Activated CD8-positive, alpha-beta memory T cell treated with anti-CD3 and anti-CD28 coated beads for 4 hours (primary cell): Measurements from ENCODE around the gene CCDC178.

ENCODE experiments used
- DNase-seq, 2 donors: peaks; one replicate each; pipeline ENCODE4 v3.0.0-alpha.2; 2020; ENCODE audit warnings: low read depth in 2 of 2

Gene CCDC178

DNA sequence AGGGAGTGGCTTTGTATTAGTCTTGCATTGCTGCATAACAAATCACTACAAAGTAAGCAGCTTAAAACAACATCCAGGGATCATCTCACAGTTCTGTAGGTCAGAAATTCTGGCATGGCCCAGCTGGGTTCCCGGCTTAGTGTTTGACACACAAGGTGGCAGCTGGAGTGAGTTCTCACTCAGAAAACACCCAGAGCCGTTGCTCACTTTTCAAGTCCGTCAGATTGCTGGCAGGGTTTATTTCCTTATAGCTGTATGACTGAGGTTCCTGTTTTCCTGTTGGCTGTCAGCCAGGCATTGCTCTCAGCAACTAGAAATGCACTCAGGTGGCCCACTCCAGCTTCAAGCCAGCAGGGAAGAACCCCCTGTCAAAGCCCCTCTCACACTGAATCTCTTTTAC lies 324.1 kb downstream of the CCDC178 start:
- no peak for DNase-seq

DNA sequence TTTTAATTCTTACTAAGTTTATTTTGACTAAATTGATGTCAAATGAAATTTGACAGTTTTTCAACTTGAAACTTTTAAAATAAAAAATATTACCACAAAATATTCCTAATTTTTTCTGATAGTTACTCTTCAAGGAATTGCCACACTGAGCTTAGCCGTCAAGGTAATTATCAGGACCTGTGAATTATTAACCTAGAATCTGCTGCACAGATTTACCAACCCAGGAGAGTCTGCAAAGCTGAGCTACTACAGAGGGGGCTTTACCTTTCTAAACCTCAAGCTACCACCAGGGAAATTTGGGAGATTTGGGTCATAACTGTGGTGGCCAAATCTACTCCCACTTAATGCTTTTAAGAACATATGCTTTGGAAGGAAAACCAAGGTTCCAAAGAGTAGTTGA lies 324.6 kb downstream of the CCDC178 start:
- DNase-seq = no peak

DNA sequence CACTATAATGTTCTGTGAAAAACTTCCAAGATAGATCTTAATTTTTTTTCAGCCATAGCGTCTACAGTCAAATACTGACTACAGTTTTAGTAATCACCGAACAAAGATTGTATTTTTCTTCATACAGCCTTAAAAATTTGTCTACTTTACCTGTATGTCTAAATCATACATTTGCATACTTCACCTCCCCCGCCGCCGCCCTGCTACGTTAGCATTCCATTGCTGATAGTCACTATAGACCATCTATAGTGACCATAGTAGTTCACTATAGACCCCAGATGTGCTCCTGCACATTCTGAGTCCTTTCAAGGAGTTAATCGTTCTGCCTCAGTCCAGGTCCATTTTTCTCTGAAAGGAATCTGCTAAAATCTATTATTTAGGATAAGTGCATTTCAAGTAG lies 325.0 kb downstream of the CCDC178 start:
- DNase-seq = no peak

DNA sequence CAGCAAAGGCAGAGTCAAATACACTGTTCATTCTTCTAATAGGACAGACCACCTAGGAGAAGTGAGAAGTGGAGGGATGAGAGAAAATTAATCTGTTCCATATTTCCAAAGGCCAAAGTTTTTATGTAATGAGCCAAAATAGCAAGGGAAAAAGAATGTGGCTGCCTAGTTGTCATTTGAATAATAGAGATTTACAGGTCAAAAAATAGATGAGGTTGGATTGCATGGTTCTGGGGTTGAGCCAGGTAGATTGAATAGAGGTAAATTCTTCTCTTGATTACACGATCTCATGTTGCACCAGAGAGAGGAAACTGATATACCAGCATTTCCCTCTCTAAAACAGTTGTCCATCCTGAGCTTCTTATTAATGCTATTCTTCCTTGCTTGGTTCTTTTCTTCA lies 325.8 kb downstream of the CCDC178 start:
- DNase-seq = no peak

DNA sequence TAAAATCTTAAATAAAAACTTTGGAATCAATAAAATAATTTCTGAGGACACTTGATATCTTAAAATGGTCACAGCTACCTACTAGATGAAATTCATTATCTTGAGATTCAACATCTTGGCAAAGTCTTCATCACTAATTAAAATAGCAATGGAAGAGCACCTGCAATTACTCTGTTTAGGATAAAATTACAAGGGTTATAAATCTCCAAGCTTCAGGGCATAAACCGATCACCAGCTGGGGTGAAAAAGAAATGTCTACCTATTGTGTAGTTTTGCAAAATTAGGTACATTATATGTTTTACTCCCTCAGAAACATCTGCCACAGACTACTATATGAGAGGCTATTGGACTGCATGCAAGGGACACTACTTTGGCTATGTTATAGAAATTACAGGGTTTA lies 327.1 kb downstream of the CCDC178 start:
- DNase-seq = no peak

DNA sequence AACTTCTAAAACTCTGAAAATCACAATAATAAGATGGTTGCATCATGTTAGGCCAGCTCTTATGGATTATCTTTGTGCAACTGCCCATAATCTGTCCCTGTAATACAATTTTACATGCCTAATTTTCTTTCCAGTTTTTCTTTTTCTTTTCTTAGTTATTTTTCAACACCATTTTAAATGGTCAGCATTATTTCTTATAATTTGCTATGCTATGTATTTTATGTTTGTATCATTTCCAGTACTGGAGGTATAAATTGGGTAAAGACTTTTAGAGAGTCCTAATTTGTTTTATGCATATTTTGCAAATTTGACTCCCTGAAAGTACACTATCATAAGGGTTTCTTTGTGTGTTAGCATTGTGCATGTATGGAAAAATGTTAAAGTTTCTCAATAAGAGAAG lies 333.0 kb downstream of the CCDC178 start:
- no peak for DNase-seq

DNA sequence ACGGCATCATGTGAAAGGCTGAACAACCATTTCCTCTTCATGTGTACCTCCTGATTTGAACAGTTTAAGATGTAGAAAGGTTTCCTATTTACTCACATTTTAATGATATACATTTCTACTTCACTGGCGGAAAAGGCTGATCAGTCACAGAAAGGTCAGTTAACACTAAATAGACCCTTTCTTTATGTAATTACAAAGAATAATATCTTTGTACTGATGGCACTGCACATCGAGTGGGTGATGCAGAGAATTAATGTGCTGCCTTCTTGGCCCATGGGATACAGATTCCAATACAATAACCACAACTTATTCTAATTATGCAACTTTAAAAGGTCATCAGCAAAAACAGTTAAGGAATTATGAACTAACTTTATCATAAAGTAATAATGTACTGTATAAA lies 339.2 kb downstream of the CCDC178 start:
- no peak for DNase-seq

DNA sequence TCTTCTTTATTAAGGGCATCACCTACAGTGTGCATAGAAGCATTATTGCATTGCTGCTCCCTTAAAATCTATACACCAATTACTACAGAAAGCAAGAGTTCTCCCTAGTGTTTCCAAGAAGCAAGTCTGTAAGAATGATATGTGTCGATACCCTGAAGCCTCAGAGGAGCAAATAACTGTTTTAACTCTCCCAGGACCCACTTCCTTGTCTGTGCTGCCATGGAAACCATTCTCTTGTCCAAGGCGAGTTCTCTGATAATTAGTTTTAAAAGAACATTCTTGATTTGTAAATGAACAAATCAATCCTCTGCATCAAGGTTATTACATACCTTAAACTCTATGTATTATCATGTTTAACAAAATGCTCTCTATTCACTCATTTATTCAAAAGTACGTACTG lies 340.9 kb downstream of the CCDC178 start:
- no peak for DNase-seq

DNA sequence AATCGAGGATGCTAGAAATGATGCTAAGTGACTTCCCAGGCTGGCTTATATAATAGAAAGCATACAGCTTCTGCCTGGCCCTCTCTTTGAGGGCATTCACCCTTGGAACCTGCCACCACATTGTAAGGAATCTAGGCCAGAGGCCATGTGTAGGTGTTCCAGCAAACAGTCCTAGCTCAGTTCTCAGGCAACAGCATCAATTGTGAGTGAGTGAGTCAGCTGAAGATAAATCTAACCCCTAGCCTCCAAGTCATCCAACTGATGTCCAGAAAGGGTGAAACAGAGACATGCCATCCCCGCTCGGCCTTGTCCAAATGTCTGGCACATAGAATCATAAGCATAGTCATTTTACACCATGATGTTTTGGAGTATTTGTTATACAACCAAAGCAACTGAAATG lies 343.4 kb downstream of the CCDC178 start:
- no peak for DNase-seq

DNA sequence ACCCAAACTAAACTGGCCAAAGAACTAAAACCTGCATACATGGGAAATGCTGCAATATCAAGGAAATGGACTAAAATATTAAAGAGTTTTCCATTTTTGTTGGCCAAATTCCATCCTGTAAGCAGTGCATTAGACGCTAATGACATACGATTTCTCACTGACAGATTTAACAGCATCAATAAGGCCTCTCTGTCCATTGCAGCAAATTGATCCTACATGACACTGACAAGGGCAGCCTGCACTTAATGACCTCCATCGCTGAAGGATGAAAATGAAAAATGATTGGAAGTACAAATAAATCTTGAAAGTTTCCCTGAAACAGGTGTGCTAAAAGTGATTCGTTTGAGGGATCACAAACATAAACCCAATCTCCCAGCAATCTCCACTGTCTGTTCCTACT lies 350.1 kb downstream of the CCDC178 start:
- DNase-seq = no peak

DNA sequence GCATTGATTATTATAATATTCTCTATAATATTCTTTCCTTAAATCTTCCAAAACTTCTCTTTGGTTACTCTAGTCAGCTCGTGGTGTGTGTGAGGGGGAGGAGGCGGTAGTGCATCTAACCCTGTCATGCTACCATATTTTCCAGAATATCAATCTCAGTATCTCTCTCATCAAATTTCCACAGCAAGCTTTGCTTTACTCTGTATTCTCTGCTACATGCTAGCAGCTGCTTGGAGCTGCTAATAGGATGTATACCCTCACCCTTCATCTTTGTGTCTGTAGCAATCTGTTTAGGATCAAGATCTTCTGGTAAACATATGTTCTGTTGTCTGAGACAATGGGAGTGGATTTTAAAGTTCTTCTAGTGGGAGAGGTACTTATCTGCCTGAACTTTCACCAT lies 363.9 kb downstream of the CCDC178 start:
- DNase-seq = no peak

DNA sequence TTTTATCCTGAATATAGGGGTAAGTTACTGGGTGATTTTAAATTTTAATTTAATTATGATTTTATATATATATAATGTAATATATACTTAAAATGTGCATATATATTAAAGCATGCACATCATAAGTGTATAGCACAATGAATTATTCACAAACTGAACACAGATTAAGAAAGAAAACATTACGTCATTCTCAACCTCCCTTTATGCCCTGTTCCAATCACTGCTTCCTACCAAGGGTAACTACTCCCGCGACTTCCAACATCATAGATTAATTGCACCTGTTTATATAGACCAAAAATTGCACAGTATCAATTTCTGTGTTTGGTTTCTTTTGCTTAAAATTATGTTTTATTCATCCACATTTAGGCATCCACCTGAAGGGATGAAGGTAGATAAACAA lies 366.4 kb downstream of the CCDC178 start:
- no peak for DNase-seq

DNA sequence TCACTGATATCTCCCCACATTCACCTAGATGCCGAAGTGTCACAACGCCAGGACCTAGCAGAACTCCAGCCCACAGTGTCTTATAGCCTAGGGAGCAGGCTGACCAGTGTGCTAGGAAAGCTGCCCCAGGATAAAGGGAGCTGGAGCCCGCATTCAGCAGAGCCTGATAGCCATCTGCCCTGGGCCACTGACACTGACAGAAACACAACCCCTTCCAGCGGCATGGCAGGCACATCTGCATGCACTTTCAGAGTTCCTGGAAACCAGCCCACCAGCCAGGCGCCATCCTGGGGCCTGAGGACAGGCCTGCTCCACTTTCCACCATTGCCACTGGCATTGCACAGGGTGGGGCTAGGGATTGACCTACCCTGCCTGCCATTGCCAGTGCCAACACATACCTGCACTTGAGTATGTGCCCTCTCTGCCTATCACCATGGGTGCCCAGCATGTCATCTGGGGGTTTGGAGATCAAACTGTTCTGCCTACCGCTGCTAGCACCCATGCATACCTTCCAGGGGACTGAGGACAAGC lies 377.6 kb downstream of the CCDC178 start:
- no peak for DNase-seq

DNA sequence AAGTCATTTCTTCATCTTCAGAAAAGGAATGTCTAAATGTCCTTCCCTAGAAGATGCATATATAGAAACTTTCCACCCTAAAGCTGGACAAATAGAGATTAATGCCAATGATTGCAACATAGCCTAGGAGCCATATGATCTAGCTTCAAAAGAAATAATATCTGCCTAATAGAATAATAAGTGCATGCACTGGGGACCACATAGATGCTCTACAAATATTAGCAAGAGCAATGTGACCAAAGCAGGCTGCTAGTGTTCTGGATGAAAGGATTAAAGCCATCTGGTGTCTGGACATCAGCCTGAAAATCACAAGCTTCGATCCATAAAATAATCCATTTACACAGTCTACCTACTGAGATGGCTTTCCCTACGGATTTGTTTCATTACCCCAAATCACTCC lies 387.6 kb downstream of the CCDC178 start:
- no peak for DNase-seq

DNA sequence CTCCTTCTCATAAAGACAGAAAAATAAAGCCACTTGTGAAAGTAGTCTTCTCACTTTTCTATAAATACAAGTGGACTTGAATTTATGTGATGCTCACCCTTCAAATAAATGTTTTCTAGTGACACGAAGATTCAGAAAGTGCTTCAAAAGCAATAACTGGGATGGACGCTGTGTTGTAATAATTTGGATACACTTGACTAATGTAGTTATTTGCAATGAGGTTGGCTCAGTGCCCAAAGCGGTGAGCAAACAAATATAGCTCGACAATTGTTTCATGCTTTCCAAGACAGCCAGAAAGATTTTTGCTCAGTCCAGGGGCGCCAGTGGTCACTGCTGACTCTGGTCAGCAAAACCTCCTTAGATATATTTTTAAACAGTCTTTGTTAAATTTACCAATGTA lies 389.1 kb downstream of the CCDC178 start:
- DNase-seq = no peak

DNA sequence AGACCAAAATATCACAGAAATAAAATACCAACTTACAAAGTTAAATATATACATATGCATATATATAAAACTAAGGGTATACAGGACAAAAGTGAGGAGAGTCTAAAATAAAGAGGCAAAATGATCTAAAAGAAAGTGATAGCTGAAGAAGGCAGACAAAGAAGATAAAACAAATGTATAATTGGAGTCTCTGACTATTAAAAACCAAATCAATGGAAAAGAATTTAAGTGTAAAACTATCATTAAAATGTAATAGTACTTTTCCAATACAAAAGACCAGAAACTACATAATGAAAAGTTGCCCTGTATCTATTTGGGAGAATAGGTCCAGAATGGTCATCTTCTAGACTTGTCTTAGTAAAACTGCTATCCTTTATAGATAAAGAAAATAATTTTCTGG lies 400.3 kb downstream of the CCDC178 start:
- no peak for DNase-seq

DNA sequence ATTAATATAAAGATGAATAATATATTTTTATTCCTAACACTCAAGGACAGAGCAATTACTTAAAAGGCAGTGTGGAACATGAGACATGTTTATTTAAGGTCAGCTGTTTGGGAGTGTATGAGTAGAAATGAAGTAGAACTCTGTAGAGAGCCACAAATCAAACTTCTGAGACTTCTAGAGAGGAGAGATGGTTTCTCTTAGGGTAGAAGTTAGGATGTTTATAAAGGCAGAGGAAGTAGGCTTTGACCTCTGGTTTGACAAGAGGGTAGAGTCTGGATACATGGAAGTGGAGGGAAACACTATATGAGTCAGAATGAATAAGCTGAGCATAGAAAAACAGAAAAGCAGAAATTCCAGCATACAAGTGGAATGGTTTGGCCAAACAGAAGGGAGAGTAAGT lies 405.6 kb downstream of the CCDC178 start:
- no peak for DNase-seq

DNA sequence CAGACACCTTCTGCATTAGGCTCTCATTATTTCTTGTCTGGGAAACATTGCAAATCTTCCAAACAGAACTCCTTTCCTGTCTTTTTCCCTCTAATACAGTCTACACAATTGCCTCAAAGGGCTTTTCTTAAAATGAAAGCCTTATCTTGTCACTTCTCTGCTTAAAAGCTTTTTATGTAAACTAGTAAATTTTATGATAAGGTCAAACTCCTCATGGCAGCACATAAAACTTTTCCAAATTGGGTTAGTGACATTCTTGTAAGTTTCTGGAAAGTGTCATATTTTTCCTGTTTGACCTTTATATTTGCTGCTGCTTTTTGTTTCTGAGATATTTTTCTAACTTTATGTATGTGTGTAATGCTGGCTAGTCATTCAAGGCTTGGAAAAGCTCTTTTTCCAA lies 406.3 kb downstream of the CCDC178 start:
- DNase-seq = no peak

DNA sequence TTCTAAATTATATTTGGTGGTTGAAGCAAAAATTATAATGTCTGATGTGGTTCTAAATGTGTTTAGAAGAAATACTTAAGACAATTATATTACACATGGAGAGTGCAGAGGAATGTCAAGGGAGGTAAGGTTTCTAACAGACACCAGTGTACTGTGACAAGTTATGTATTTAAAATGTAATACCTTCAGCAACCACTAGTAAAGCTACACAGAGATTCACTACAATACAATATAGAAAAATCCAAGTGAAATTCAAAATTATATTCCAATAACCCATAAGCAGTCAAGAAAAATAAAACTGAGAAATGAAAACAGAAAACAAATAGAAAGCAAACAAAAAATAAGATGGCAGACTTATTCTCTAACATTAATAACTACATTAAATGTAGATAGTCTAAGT lies 418.2 kb downstream of the CCDC178 start:
- DNase-seq = no peak

DNA sequence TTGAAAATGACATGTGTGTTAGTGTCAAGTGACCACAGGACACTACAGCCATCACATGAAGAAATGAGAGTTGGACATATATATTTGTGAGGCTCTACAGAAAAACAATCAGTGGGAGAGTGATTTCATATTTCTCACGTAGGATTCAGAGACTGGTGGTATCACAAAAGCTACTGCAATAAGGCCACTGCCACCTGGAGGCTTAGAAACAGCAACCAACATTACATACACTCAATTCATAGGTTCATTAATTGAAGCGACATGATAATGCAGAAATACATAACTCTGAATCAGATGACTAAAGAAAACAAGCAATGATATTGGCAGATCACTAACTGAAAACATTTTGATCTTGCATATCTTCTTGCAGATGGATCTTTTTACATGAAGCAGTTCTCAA lies 419.6 kb downstream of the CCDC178 start:
- DNase-seq = no peak

DNA sequence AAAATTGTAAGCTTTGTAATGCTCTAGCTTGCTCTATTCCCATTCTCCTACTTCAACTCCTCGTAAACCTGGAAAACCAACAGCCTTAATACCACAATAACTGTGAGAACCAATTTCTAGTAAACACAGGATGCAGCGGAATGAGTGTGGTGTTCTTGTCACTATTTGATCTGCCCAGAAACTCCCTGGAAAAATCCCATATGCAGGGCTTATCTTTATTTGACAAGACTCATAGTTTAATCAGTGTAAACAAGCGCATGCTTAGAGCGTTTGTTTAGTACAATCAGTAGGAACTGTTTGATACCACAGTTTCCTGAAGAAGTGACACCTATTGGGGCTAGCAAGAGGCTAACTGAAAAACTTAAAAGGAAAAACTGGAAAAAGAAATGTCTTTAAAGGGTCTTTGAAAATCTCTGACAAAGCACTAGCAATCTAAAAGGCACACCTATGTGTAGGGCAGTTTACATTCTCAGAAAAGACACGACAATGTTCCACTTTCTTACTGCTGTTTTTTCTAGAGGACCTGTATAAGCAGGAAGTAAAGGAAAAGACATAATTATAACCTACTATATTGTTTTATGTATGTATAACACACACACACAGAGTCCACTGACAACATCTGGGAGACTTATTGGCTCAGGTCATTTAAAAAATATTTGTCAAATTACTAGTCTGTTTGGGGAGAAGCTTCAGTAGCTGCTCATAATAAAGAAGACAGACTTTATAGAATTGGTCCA lies 426.3 kb downstream of the CCDC178 start:
- no peak for DNase-seq

DNA sequence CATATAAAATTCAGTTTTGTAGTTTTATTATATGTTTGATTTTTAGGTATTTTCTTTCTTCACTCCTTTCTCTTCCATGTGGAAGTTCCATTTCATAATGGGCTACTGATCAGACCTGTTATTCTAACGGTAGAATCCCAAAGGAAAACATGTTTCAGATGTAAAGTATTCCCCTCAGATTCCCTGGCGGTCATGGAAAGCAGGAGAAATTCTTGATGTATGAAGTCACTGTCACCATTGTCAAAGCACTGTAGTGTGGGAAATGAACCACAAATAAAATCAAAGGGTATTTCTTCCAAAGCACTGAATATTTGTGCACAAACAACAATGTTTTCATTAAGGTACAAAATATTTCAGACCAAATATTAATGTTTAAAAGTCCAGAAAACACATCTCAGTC lies 430.4 kb downstream of the CCDC178 start:
- no peak for DNase-seq

DNA sequence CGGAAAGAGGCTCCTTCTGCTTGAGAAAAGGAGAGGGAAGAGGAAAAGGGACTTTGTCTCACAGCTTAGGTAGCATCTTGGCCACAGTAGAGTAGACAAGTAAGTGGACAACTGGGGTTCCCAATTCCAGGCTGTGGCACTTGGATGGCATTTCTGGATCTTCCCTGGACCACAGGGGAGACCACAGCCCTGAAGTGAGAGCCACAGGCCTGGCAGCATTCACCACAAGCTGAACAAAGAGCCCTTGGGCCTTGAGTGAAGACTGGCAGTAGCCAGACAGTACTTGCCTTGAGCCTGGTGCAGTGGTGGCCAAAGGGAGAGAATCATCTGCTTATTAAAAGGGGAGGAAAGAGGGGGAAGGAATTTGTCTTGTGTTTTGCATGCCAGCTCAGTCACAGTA lies 441.6 kb downstream of the CCDC178 start:
- DNase-seq = no peak

DNA sequence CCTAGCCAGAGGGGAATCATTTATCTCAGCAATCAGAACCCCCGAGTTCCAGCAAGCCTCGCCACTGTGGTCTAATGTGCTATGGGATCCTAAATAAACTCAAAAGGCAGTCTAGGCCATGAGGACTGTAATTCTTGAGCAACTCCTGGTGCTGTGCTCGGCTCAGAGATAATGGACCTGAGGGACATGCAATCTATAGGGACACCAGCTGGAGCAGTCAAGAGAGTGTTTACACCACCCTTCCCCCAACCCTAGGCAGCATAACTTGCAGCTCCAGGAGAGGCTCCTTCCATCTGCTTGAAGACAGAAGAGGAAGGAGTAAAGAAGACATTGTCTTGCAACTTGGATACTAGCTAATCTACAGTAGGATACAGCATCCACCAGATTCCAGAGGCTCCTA lies 442.2 kb downstream of the CCDC178 start:
- no peak for DNase-seq
